PFSK-1 (cell line): Measurements from ENCODE around the gene KRTAP12-2.

Experiments used
- FOXP2 ChIP-seq: optimal IDR thresholded peaks from 2 replicates; pipeline ENCODE3; 2011; ENCODE audit warnings: borderline replicate concordance, control low read depth, inconsistent platforms; ENCODE audit not compliant: insufficient read depth; ENCODE audit errors: extremely low read length, extremely low read depth
- POLR2AphosphoS5 ChIP-seq: IDR thresholded peaks from 2 replicates; pipeline ENCODE4 v1.6.1; 2012; ENCODE audit warnings: low read depth, mild to moderate bottlenecking, control low read depth, low read length, moderate library complexity
- REST ChIP-seq, 2 experiments: IDR thresholded peaks; 2 replicates each; pipeline versions ENCODE4 v1.6.1 to v1.8.0; 2011 to 2012; ENCODE audit warnings: low read depth in 2 of 2, low read length in 2 of 2, control low read depth in 1 of 2, inconsistent platforms in 1 of 2, mild to moderate bottlenecking in 1 of 2, moderate library complexity in 1 of 2; ENCODE audit not compliant: insufficient read depth in 1 of 2
- SIN3A ChIP-seq: IDR thresholded peaks from 2 replicates; pipeline ENCODE4 v1.6.1; 2012; ENCODE audit warnings: mild to moderate bottlenecking, low read length, moderate library complexity, borderline replicate concordance; ENCODE audit not compliant: insufficient read depth
- TAF1 ChIP-seq: IDR thresholded peaks from 2 replicates; pipeline ENCODE4 v1.6.1; 2012; ENCODE audit warnings: low read length, control low read depth, borderline replicate concordance; ENCODE audit not compliant: insufficient read depth

The KRTAP12-2 gene

GRCh38 chr21:44691686-44692085, 25.0 kb upstream of the KRTAP12-2 start:
- TF ChIP-seq FOXP2 (no peak), POLR2AphosphoS5 (no peak), REST (IDR thresholded peaks at IDR 0.05; ENCODE audit: insufficient read depth in 1 of 2, low read depth in 2 of 2, low read length in 2 of 2) (no peak), TAF1 (no peak), SIN3A (no peak)

- TF ChIP-seq POLR2AphosphoS5 (no peak), FOXP2 (no peak), TAF1 (no peak), REST (IDR thresholded peaks at IDR 0.05; ENCODE audit: insufficient read depth in 1 of 2, low read depth in 2 of 2, low read length in 2 of 2) (no peak), SIN3A (no peak)
Observed at GRCh38 chr21:44687671-44688070, 20.9 kb upstream of the KRTAP12-2 start.

- TF ChIP-seq REST (IDR thresholded peaks at IDR 0.05; ENCODE audit: insufficient read depth in 1 of 2, low read depth in 2 of 2, low read length in 2 of 2) = no peak
- TF ChIP-seq FOXP2 = no peak
- no peak for TF ChIP-seq TAF1
- TF ChIP-seq POLR2AphosphoS5 = no peak
- TF ChIP-seq SIN3A = no peak
Observed at GRCh38 chr21:44686843-44687561, 20.3 kb upstream of the KRTAP12-2 start.

- TF ChIP-seq SIN3A (no peak), TAF1 (no peak), POLR2AphosphoS5 (no peak), FOXP2 (no peak), REST (IDR thresholded peaks at IDR 0.05; ENCODE audit: insufficient read depth in 1 of 2, low read depth in 2 of 2, low read length in 2 of 2) (no peak)
Observed at GRCh38 chr21:44686000-44686781, 19.5 kb upstream of the KRTAP12-2 start.
